GM10266 (cell line): ENCODE data around the gene RNF166.
A peak's percentile ranks its signal among the peaks of the same experiment; 100 is the strongest.

ENCODE experiments used
- DNase-seq: peaks from one replicate; pipeline ENCODE4 v3.0.0; 2012; ENCODE audit errors: extremely low spot score
- CTCF ChIP-seq: IDR thresholded peaks from 2 replicates; pipeline ENCODE4 v1.5.1; 2012; ENCODE audit warnings: mild to moderate bottlenecking, low read depth; ENCODE audit not compliant: control insufficient read depth, insufficient read depth; ENCODE audit errors: missing control alignments

RNF166 gene

DNA sequence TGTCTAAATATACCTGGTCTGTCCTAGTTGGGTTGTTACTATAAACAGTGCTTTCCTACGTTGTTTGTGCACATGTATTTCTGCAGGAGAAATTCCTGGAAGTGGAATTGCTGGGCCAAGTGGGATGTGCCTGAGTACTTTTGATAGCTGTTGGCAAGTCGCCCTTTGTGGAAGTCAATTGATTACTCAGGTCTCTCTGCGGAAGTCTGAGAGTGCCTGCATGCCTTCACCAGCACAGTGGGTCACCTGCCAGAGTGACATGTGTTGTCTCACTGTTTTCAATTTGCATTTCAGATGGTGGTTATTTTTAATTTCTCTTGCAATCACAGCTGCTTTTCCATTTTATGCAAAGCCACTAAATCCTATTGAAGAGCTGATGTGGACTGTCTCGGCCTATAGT, 41.1 kb downstream of the RNF166 start:
- no peak for TF ChIP-seq CTCF
- DNase-seq = no peak

GRCh38 chr16:88662843-88663606, 43.2 kb downstream of the RNF166 start, which contains the start of gene MVD:
MVD (minus strand) TSS chr16:88663091; CDS start chr16:88663080, 11 bp downstream.
- DNase-seq = peak; percentile 100
- no peak for TF ChIP-seq CTCF

GRCh38 chr16:88662222-88662842, 43.9 kb downstream of the RNF166 start:
- no peak for TF ChIP-seq CTCF
- DNase-seq = no peak

GRCh38 chr16:88661468-88661867, 44.7 kb downstream of the RNF166 start:
- no peak for TF ChIP-seq CTCF
- no peak for DNase-seq

DNA sequence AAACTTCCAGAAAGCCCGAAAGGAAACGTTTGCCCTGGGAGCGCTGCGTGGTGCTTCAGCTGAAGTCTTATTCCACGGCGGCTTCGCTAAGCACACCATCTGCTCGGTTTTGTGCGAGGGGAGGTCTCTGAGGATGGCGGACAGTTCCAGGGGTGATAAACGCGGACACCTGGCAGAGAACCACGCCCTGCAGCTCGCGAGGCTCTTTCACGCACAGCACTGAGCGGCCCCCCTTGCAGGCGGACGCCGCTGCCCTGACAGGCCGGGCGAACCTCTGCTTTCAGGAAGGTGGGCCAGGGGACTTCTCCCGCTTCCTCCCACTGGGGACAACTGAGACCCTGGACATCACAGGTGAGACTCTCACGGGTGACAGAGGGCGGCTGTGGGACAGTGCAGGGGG, 47.0 kb downstream of the RNF166 start:
- TF ChIP-seq CTCF = no peak
- no peak for DNase-seq

- no peak for DNase-seq
- no peak for TF ChIP-seq CTCF
Observed at GRCh38 chr16:88658714-88659113, 47.5 kb downstream of the RNF166 start.

GRCh38 chr16:88657371-88657770, 48.8 kb downstream of the RNF166 start:
- no peak for DNase-seq
- TF ChIP-seq CTCF = no peak
